Ishikawa (cell line): Measurements from ENCODE around the gene NT5C.

Source experiments
- CEBPB ChIP-seq: IDR thresholded peaks from 2 replicates; pipeline ENCODE4 v1.6.1; 2012
- CREB1 ChIP-seq: IDR thresholded peaks from 2 replicates; pipeline ENCODE4 v1.6.1; 2012; ENCODE audit warnings: low read depth
- EGR1 ChIP-seq: IDR thresholded peaks from 2 replicates; pipeline ENCODE4 v1.6.1; 2012
- EP300 ChIP-seq: IDR thresholded peaks from 2 replicates; pipeline ENCODE4 v1.6.1; 2012; ENCODE audit warnings: borderline replicate concordance
- FOXM1 ChIP-seq: IDR thresholded peaks from 2 replicates; pipeline ENCODE4 v1.6.1; 2012; ENCODE audit warnings: low read depth, borderline replicate concordance
- NFIC ChIP-seq: IDR thresholded peaks from 2 replicates; pipeline ENCODE4 v1.6.1; 2012
- RAD21 ChIP-seq: IDR thresholded peaks from 2 replicates; pipeline ENCODE4 v1.6.1; 2012; ENCODE audit warnings: low read depth
- TAF1 ChIP-seq: IDR thresholded peaks from 2 replicates; pipeline ENCODE4 v1.6.1; 2012; ENCODE audit warnings: low read depth, mild to moderate bottlenecking
- TCF12 ChIP-seq: IDR thresholded peaks from 2 replicates; pipeline ENCODE4 v1.6.1; 2012; ENCODE audit warnings: low read depth
- TEAD4 ChIP-seq: IDR thresholded peaks from 2 replicates; pipeline ENCODE4 v1.6.1; 2012
- USF1 ChIP-seq: IDR thresholded peaks from 2 replicates; pipeline ENCODE4 v1.6.1; 2012
- YY1 ChIP-seq: IDR thresholded peaks from 2 replicates; pipeline ENCODE4 v1.6.1; 2012; ENCODE audit warnings: low read depth
- ZBTB7A ChIP-seq: IDR thresholded peaks from 2 replicates; pipeline ENCODE4 v1.6.1; 2012; ENCODE audit warnings: low read depth
- TF ChIP-seq, protein P1 (sequence below): IDR thresholded peaks from 2 replicates; pipeline ENCODE4 v1.6.1; 2012; ENCODE audit warnings: low read depth, mild to moderate bottlenecking
- TF ChIP-seq, protein P2 (sequence below): IDR thresholded peaks from 2 replicates; pipeline ENCODE4 v1.6.1; 2012

The NT5C gene

GRCh38 chr17:75109407-75110233 lies 21.9 kb downstream of the NT5C start, which contains the start of gene ARMC7:
TSS of gene ARMC7 (plus strand) at chr17:75109969. CDS start at chr17:75110289, 320 bp downstream.
- TF ChIP-seq, protein P1, sequence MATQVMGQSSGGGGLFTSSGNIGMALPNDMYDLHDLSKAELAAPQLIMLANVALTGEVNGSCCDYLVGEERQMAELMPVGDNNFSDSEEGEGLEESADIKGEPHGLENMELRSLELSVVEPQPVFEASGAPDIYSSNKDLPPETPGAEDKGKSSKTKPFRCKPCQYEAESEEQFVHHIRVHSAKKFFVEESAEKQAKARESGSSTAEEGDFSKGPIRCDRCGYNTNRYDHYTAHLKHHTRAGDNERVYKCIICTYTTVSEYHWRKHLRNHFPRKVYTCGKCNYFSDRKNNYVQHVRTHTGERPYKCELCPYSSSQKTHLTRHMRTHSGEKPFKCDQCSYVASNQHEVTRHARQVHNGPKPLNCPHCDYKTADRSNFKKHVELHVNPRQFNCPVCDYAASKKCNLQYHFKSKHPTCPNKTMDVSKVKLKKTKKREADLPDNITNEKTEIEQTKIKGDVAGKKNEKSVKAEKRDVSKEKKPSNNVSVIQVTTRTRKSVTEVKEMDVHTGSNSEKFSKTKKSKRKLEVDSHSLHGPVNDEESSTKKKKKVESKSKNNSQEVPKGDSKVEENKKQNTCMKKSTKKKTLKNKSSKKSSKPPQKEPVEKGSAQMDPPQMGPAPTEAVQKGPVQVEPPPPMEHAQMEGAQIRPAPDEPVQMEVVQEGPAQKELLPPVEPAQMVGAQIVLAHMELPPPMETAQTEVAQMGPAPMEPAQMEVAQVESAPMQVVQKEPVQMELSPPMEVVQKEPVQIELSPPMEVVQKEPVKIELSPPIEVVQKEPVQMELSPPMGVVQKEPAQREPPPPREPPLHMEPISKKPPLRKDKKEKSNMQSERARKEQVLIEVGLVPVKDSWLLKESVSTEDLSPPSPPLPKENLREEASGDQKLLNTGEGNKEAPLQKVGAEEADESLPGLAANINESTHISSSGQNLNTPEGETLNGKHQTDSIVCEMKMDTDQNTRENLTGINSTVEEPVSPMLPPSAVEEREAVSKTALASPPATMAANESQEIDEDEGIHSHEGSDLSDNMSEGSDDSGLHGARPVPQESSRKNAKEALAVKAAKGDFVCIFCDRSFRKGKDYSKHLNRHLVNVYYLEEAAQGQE = no peak
- TF ChIP-seq, protein P2, sequence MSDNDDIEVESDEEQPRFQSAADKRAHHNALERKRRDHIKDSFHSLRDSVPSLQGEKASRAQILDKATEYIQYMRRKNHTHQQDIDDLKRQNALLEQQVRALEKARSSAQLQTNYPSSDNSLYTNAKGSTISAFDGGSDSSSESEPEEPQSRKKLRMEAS = peak; percentile 92
- peak; percentile 56; the same call in 1 of the 2 replicates for TF ChIP-seq TCF12
- peak; percentile 86 for TF ChIP-seq ZBTB7A
- no peak for TF ChIP-seq YY1
- peak; percentile 92 for TF ChIP-seq TAF1
- TF ChIP-seq NFIC = no peak
- peak; percentile 34 for TF ChIP-seq TEAD4
- TF ChIP-seq RAD21 = peak; percentile 18; the same call in 1 of the 2 replicates
- TF ChIP-seq EP300 = no peak
- TF ChIP-seq EGR1 = peak; percentile 91
- no peak for TF ChIP-seq CREB1
- no peak for TF ChIP-seq FOXM1
- no peak for TF ChIP-seq CEBPB
- TF ChIP-seq USF1 = 0 out of 2 replicates have a peak, but pooled peaks have one; percentile 6

GRCh38 chr17:75109046-75109406 lies 22.5 kb downstream of the NT5C start:
- TF ChIP-seq TAF1 (no peak), RAD21 (no peak), FOXM1 (no peak), TEAD4 (no peak), YY1 (no peak), CREB1 (no peak), ZBTB7A (no peak), EP300 (no peak), USF1 (no peak), NFIC (no peak), CEBPB (no peak), EGR1 (no peak), TCF12 (no peak)
- TF ChIP-seq, protein P1 = no peak
- TF ChIP-seq, protein P2 = no peak

- TF ChIP-seq RAD21 = no peak
- no peak for TF ChIP-seq EP300
- TF ChIP-seq, protein P1 = no peak
- no peak for TF ChIP-seq TEAD4
- TF ChIP-seq YY1 = no peak
Observed at GRCh38 chr17:75108193-75108592, 23.3 kb downstream of the NT5C start.
